Measurements from ENCODE around the gene NCF1. TPM values are rescaled to one million over a fixed set of nuclear protein-coding genes. Genes with fewer than 3 reads are reported as not detected.
"Not testable (repeated sequence)": the region's sequence is repeated elsewhere in the genome, so short reads cannot be mapped to it uniquely, and the experiment has no call there.

The NCF1 gene
- total RNA-seq (2014; rRNA removed; shearing (Covaris generic)): not detected in 2 replicates
- not detected in 2 replicates for polyA plus RNA-seq (2015; cell fraction: cytosol; rRNA removed)
- polyA plus RNA-seq (2015; cell fraction: nucleus; rRNA removed): not detected in 2 replicates

DNA sequence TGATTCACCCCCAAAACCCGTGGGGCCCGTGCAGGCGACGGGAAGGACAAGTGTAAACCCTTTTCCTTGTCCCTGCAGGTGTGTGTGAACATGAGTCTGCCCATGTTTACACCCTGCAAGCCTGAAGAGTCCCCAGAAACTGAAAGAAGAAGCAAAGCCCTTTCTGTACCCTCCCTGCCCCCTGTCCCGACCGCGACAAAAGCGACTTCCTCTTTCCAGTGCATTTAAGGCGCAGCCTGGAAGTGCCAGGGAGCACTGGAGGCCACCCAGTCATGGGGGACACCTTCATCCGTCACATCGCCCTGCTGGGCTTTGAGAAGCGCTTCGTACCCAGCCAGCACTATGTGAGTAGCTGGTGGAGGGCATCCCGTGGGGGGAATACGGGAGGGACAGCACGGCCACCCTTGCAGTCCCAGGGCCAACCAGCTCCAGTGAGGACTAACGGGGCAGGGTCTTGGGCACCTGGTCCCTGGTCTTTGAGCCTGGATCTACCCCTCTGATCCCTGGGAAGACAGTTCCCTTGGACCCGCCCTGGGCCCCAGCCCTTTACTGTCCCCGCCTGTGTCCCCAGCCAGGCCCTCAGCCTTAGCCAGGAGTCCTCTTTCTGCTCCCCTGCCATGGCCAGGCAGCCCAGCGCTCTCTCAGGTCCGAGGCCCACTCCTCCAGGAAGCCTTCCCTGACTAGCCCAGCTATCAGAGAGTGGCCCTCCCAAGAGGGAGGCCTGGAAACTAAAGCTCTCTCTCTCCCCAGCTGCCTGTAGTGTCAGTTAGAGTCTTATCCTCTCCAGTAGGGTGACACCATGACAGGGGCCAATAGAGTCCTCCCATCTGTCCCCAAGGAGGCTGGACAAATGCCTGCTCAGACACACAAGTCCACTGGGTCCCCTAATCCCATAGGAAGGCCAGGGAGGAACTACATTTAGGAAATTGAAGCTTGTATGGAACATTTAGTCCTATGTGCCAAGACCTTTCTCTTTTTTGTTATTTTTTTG, at the start of gene NCF1:
Gene NCF1, plus strand, starts transcription at position 252 of the 991 bp plus-strand sequence. Its CDS starts 21 bp downstream, at position 273.
- not testable (repeated sequence) for DNase-seq (ENCODE audit: low read depth)

DNA sequence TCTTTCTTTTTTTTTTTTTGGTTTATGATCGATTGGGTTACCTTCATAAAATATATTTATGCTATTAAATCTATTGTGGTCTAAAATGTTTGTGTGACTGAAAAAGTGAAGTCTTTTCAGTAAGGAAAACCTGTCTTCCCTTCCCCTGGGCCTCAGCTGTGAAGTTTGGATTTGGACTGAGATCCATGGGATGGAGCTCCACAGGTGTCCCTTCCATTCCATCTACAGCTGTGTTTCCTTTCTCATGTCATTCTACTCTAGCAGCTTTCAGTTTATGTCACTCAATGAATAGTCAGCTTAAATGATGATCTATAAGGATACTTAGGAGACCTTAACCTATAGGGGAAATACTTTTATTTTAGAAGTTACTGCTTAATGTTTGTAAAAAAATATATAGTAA, 48.0 kb upstream of the NCF1 start:
- no peak for DNase-seq (ENCODE audit: low read depth)

DNA sequence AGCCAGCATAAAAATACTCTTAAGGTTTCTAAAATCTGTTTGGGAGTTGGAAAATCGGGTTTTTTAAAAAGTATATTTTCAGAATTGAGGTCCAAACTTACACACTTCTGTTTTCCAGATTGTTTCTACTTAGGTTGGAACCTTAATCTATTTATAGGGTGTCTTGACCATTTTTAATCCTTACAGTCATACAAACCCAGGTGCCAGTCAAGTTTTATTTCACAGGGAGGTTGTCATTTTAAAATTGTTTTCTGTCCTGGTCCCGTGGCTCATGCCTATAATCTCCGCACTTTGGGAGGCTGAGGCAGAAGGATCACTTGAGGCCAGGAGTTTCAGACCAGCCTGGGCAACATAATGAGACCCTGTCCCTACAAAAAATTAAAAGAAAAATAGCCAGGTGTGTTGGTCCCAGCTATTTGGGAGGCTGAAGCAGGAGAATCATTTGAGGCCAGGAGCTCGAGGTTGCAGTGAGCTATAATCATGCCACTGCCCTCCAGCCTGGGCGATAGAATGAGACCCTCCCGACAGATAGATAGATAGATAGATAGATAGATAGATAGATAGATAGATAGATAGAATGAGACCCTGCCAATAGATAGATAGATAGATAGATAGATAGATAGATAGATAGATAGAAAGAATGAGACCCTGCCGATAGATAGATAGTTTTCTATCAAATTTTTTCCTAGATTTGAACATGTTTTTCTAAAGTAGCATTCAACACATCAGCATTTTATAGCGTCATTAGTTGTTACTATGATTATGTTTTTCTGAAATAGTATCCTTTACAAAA, 47.3 kb upstream of the NCF1 start:
- DNase-seq (ENCODE audit: low read depth): no peak

DNA sequence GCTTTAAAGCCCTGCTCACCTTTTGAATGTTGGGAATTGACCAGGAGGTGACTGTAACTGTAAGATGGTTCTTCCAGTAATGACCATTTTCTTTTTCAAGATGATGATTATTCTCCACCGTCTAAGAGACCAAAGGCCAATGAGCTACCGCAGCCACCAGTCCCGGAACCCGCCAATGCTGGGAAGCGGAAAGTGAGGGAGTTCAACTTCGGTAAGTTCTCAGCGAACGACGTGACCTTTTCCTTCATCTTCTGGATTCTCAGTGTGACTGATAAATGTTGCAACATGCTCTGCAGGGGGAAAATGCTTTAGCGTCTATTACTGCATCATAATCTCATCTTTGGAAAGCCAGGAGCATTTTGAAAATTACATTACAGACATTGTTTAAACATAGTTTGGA, 45.1 kb upstream of the NCF1 start:
- DNase-seq (ENCODE audit: low read depth): not testable (repeated sequence)

DNA sequence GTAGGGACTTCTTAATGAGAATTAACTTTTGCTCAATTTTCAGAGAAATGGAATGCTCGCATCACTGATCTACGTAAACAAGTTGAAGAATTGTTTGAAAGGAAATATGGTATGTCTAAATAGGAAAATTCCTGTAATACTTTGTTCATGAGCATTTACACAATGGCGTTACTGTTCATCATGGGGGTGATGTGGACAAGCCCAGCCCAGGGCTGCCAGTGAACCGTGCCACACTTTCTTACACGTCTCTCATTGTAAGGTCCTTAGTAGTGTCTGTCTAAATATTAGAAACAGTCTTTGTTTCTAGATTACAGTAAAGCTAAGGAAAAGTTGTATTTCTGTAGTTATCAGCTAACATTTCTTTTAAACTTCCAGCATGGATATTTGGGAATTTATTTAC, 43.6 kb upstream of the NCF1 start:
- not testable (repeated sequence) for DNase-seq (ENCODE audit: low read depth)

DNA sequence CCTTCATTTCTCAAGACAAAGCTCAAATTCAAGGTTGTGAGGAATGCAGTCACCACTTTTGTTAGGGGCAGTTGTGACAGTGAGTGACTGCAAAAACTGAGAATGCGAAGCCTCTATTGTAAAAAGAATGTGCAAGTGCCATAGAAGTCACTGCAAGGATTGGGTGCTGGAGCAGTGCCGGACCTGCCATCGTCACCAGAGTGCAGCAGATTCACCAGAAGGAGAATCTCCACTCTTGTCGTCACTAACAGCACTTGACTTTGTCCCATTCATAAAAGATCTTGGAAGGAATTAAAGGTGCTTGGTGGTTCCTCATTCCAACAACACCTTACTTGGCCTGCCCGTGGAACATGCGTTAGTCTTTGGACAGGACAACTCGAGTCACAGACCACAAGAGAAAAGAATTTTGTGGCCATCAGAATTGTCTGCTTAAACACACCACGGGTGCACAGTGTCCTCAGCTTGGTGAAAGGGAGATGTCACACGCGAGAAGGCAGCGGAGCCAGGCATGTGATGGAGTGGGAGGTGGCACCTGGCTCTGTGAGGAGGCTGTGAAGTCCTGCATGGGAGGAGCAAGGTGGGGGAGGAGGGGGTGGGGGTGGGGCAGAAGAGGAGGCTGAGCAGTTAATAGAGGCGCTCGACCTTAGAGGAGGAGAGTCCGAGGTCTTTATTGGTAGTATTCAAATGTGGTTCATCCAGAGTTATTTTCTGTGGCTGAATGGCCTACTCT, 33.7 kb upstream of the NCF1 start:
- not testable (repeated sequence) for DNase-seq (ENCODE audit: low read depth)

DNA sequence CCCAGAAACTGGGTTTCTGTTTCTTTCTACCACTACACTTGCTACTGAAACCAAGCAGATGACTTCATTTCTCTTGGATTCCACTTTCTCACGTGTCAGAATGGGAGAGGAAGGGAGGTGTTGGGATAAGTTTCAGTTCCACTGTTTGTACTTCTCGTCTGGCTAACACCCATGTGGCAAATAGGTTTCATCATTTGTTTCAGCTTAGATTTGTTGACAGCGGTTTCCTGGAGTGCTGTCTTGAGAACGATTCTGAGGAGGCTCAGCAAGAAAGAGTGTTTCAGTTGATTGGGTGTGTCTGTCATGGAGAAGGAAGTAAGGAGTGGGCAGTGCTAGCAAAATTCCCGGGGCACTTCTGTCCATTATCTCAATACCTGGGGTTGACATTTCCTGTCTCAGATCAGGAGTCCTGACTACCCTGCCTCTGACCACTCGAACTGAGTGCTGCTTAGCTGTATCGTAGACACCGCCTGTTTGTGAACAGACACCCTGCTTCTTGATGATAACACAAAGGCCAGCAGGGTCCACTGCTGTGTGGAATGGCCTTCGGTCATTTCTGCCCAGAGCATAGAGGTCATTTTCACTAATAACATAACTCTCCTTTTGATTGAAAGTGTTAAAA, 29.8 kb upstream of the NCF1 start:
- not testable (repeated sequence) for DNase-seq (ENCODE audit: low read depth)

DNA sequence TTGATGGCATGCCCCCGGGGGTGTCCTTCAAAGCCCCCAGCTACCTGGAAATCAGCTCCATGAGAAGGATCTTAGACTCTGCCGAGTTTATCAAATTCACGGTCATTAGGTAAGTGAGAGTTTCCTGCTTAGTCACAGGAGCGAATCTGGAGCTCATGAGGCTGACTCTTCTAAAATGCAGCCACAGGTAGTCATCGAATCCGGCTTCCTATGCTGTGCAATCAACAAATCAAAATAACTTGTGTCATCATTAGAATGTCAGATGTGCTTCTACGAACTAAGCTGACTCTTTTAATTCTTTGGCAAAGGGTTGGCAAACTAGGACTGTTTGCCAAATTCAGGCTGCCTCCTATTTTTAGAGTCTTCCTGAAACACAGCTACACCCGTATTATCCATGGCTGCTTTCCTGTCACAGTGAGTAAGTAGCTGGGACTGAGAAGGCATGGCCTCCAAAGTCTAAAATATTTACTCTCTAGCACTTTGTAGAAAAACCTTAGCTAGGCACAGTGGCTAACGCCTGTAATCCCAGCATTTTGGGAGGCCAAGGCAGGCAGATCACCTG, 19.8 kb upstream of the NCF1 start:
- not testable (repeated sequence) for DNase-seq (ENCODE audit: low read depth)

DNA sequence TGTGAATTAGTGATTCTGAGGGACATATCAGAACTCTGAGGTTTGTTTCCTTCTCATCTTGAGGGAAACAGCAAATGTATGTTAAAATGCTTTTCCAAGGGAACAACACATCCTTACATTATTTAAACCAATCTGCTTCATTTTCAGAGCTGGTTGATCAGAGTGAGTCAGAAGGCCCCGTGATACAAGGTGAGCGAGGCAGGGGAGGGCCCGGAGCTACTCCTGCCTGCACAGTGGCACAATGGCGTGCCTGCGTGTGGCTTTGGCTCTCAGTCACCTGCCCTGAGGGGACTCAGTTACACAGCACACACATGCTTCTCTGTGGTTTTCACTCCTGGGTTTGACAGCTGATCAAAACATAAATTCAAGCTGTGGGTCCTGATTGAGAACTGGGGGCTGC, 17.1 kb upstream of the NCF1 start:
- DNase-seq (ENCODE audit: low read depth): not testable (repeated sequence)

DNA sequence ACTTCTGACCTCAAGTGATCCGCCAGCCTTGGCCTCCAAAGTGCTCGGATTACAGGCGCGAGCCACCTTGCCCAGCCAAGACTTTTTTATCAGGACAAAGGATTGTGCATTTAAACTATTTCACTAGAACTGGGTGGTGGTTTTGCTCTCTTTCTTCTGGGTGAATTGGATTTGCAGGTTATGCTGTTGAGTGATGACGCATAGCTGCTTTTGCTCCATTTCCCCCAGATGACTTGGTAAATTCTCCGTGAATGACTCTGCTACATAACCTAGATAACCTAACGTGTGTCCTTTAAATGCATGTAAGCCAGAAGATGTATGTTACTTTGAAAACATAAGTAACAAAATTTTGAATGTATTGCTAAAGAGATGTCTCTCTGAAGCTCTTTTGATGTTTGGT, 15.5 kb upstream of the NCF1 start:
- DNase-seq (ENCODE audit: low read depth): not testable (repeated sequence)

DNA sequence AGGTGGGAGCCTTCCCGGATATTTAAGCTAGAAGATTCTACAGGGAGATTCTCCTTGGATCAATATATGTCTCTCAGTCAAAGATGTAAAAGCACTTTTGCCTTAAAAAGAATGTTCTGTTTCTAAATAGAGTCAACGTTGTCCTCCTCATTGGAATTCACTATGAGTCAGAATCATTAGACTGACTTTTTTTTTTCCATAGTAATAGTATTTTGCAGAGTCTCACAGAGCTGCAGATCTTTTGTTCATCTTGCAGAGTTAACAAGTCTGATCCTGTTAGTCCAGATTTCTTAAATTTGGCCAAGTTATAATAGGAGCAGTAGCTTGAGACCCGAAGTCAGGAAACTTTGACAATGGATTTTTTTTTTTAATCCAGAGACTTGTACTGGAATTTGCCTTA, 14.8 kb upstream of the NCF1 start:
- not testable (repeated sequence) for DNase-seq (ENCODE audit: low read depth)

DNA sequence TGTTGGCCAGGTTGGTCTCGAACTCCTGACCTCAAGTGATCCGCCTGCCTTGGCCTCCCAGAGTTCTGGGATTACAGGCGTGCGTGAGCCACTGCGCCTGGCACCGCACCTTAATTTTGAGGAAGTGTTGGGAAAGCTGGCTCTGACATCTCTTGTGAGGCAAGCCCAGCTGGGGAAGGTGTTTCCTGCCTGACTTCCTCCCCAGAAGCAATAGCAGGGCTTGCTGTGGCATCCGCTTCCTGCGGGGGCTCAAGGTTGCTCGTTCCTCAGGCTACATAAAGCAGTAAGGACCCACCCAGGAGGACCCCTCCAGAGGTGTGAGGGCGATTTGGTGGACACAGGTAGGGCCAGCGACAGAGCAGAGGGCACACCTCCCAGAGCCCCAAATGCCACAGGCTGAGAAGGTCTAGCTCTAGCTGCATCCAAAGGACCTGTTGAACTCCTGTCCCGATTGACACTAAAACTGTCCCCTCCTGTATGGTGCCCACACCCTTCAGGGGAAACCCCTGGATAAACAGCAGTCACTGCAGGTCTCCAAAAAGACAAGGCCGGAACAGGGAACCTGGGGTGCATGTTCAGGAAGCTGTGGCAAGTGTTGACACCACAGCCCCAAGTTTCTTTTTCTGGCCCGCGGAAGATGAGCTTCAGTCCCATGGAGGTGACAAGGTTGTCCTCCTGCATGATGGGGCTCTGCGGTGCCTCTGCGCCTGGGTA, 8.4 kb upstream of the NCF1 start:
- DNase-seq (ENCODE audit: low read depth): not testable (repeated sequence)

DNA sequence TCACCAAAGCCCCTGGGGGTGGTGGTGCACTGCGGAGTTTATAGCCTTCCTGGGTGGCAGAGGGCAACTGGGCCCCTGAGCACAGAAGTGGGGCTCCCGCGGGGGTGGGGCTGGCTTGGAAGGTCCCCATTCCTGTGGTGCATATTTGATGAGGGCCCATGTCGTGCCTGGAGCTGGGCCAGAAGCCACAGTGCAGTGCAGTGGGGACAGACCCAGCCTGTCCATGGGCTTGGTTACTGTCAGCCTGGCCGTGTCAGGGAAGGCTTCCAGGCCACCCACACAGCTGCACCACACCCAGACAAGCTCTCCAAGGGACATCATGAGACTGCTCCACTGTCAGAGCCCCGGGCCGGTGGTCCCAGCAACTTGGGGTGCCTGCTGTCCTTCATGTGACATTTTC, 7.3 kb upstream of the NCF1 start:
- not testable (repeated sequence) for DNase-seq (ENCODE audit: low read depth)

DNA sequence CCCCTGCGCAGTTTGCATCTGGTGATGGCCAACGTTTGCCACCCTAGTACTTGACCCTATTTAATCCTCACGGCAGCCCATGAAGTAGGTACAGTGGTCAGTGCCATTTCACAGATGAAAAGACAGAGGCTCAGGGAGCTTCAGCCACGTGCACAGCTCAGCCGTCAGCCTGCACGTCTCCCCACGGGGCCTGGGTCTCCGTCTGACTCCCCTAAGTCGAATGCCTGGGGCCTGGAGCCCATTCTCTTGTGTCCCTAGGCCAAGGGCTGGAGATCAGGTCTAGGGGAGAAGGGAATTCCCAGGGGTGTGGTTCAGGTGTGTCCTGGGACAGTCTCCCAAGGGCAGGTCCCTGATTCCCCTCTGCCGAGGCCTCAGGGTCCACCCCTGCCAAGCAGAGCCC, 6.8 kb upstream of the NCF1 start:
- DNase-seq (ENCODE audit: low read depth): not testable (repeated sequence)

DNA sequence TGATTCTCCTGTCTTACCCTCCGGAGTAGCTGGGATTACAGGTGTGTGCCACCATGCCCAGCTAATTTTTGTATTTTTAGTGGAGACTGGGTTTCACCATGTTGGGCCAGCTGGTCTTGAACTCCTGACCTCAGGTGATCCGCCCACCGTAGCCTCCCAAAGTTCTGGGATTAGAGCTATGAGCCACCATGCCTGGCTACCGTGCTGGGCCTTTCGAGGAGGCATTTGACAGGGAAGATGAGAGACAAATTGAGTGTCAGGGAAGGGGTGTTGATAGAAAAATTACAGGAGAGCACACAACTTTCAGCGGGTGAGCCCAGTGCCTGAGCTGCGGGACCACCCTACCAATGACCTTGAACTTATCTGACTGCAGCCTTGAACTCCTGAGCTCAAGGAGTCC, 3.7 kb upstream of the NCF1 start:
- DNase-seq (ENCODE audit: low read depth): not testable (repeated sequence)

DNA sequence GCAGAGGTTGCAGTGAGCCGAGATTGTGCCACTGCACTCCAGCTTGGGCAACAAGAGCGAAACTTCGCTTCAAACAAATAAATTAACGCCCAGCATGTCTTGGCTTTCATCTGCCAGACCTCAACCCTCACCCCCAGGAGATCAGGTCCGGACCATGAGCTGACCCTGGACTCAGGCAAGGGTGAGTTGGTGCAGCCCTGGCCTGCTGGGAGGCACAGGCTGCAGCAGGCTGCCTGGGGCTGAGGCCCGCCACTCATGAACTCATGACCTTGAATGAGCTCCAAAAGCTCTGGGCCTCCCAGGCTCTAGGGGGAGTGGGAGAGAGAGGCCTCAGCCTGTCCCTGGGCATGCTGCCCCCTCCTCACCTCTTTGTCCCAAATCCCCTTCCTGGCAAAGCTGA, 1.7 kb upstream of the NCF1 start:
- not testable (repeated sequence) for DNase-seq (ENCODE audit: low read depth)

DNA sequence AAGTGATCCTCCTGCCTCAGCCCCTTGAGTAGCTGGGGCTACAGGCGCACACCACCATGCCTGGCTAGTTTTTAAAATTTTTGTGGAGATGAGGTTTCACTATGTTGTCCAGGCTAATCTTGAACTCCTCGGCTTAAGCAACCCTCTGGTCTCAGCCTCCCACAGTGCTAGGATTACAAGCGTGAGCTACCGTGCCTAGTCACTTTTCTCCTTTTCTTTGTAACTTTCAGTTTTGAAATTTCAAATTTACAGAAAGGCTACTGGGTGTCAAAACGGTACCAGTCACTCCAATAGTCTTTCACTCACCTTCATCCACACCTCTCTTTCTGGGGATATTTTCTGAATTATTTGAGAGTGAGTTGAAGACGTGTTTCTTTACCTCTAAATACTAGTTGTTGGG, 1.3 kb downstream of the NCF1 start:
- not testable (repeated sequence) for DNase-seq (ENCODE audit: low read depth)

DNA sequence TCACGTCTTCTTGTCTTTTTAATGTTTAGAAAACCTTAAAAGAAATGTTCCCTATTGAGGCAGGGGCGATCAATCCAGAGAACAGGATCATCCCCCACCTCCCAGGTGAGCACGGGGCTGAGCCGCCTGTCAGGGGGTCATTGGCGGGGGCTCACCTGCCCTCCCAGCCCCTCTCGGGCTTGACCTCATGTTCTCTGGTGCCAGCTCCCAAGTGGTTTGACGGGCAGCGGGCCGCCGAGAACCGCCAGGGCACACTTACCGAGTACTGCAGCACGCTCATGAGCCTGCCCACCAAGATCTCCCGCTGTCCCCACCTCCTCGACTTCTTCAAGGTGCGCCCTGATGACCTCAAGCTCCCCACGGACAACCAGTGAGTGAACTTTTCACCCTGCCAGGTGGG, 5.2 kb downstream of the NCF1 start:
- DNase-seq (ENCODE audit: low read depth): not testable (repeated sequence)

DNA sequence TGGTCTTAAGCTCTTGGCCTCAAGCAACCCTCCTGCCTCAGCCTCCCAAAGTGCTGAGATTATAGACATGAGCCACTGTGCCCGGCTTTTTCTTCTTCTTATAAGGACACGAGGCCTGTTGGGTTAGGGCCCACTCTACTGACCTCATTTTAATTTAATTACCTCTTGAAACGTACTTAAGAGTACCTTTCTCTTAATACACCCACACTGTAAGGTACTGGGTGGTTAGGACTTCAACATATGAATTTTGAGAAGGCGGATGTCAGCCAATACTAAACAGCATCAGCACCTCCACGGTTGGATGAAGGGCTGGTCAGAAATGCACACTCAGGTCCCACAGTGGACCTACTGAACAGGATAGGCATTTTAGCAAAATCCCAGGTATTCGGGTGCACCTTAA, 7.9 kb downstream of the NCF1 start:
- not testable (repeated sequence) for DNase-seq (ENCODE audit: low read depth)

DNA sequence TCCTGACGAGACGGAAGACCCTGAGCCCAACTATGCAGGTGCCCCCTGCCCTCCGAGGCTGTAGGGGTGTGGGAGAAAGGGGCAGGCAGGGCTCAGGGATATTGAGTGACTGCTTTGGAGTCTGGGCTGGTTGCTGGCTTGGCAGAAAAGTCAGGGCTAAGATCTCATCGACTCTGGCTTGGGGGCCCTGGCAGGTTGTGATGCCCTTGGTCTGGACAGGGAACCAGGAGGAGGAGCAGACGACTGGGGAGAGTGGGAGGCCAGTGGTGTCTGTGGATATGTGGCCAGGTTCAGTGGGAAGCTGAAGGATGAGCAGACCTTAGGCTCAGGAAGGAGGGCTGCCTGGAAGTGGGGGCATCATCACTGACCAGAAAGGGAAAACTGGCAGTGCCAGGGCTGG, 9.8 kb downstream of the NCF1 start:
- DNase-seq (ENCODE audit: low read depth): not testable (repeated sequence)

All from HT1080 (cell line).